ENCODE data around the gene ZCCHC12. TPM values are rescaled to one million over a fixed set of nuclear protein-coding genes. Genes with fewer than 3 reads are reported as not detected.

ZCCHC12 gene
- total RNA-seq, 1 donor from 2014 or later = not detected

DNA sequence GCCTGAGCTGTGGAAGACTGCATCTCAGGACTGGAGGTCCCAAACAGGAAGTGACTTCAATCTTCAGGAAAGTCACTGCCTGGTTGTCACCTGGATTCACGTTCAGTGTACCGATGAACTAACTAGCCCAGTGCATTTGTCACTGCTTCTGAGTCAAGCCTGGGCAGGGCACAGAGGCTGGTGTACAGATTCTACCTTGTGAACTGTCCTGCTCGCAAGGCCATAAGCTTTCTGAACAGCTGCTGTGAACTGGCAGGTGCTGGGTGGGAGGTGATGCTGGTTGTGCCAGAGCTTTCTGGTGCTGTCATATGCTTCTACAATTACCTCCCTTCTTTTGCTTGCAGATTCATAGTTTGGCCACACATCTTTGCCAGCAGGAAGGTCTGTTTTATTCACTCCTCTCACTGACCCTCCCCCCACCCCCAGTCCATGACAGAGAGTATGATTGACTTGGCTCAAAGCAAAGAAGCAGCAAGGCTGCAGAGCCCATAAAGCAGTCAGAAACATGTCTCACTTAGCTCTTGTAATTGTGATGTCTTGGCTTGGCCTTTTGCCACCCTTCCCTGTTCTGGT is 40.5 kb downstream of the ZCCHC12 start:
- ATAC-seq (ENCODE audit: poor library complexity) (no peak), DNase-seq (no peak)
- intact Hi-C loops (cut with DNase I) = no loop called here

DNA sequence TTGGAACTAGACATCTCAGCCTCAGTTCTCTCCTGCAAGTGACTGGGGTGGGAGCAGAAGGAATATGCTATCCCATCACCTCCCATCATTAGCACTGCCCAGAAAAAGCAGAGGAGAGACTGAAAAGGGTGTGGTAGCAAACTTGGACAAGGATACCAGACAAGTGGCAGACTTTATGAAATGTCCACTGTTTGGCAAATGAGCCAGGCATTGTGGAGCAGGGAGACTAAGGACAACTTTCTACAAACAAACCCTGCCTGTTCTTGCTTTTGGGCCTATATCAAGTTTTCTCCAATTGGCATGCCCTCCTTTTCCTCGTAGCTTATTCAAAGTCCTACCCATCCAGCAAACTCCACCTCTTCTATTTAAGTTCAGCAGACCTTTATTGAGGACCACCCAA is 41.6 kb downstream of the ZCCHC12 start:
- ATAC-seq (ENCODE audit: poor library complexity) (no peak), DNase-seq (no peak)
- intact Hi-C loops (cut with DNase I) = no loop called here

DNA sequence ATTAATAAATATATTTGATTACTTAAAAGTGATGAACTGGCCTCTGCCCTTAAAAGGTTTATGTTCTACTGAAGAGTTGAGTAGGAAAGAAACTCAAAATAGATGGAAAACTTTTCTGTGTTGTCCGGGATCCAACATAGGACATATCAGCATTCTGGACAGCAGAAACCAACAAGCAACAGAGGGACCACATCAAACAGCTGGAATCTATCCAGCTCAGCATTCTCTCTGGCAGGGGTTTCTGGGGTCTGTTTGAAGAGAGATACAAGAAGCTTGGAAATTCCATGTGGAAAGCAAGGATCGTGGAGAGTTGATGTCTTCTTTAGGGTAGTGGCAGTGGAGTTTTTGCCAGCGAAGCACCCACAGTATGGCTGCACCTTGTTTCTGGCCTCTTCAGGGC is 43.6 kb downstream of the ZCCHC12 start:
- ATAC-seq (ENCODE audit: poor library complexity) (no peak), DNase-seq (no peak)
- intact Hi-C loops (cut with DNase I) = no loop called here

DNA sequence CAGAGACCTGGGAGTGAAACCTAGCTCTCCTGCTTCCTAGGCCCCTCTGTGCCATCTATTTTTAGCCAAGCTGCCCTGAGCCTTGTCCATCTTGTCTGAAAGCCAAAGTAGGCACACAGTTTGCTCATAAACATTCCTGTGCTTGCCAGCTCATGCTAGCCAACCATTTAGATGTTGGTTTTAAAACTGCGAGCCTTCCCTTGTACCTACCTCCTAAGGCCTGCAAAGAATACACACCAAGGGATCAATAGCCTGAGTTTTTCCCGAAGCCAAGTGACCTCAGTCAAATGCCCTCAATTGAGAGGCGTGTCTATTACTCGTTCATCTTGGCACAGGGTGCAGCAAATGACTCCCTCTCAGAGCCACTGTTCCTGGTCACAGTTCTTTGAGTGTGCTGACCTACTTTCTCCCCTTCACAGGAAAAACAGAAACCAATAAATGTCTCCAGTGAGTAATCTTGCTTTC is 48.5 kb downstream of the ZCCHC12 start:
- ATAC-seq (ENCODE audit: poor library complexity) (peak; percentile 97), DNase-seq (no peak)
- intact Hi-C loops (cut with DNase I) = no loop called here

Other genes starting within 250 kb of the ZCCHC12 start
- gene IL13RA1, start 96.2 kb upstream of the ZCCHC12 start, total RNA-seq = 16.8 TPM
- gene LONRF3, start 150.8 kb downstream of the ZCCHC12 start, total RNA-seq = 2.9 TPM
- gene CT47C1, start 249.2 kb downstream of the ZCCHC12 start, total RNA-seq = not detected

Measured in Right ventricle myocardium superior (tissue), 1 donor.